BLaER1 treated with 17β-estradiol and CSF1 and Interleukin-3, amounts not matched to agents 10 nM and 100 nM (cell line): ENCODE results near the gene XKR8.

ENCODE experiments used
- H3K27ac ChIP-seq, 11 experiments: shearing (Covaris generic); formaldehyde crosslinking; 2 replicates each; pipeline ENCODE4 v1.8.1; 2022
- H3K27me3 ChIP-seq, 11 experiments: shearing (Covaris generic); formaldehyde crosslinking; 2 replicates each; pipeline ENCODE4 v1.8.1; 2022
- H3K36me3 ChIP-seq, 11 experiments: shearing (Covaris generic); formaldehyde crosslinking; 2 replicates each; pipeline ENCODE4 v1.8.1; 2022
- H3K4me1 ChIP-seq, 10 experiments: shearing (Covaris generic); formaldehyde crosslinking; 2 replicates each; pipeline ENCODE4 v1.8.1; 2022
- H3K4me2 ChIP-seq, 11 experiments: shearing (Covaris generic); formaldehyde crosslinking; 2 replicates each; pipeline ENCODE4 v1.8.1; 2022
- H3K4me3 ChIP-seq, 10 experiments: shearing (Covaris generic); formaldehyde crosslinking; 2 replicates each; pipeline ENCODE4 v1.8.1; 2022
- H3K9ac ChIP-seq, 11 experiments: shearing (Covaris generic); formaldehyde crosslinking; 2 replicates each; pipeline ENCODE4 v1.8.1; 2022
- H3K9me3 ChIP-seq, 11 experiments: shearing (Covaris generic); formaldehyde crosslinking; replicated peaks in 1 of 11; 2 replicates each; pipeline ENCODE4 v1.8.1; 2022
- H4K20me1 ChIP-seq, 11 experiments: shearing (Covaris generic); formaldehyde crosslinking; 2 replicates each; pipeline ENCODE4 v1.8.1; 2022
- Cebpa-rat ChIP-seq, 11 experiments: shearing (Covaris generic); IDR thresholded peaks; 2 replicates each; pipeline ENCODE4 v1.8.1; 2022

Gene XKR8

DNA sequence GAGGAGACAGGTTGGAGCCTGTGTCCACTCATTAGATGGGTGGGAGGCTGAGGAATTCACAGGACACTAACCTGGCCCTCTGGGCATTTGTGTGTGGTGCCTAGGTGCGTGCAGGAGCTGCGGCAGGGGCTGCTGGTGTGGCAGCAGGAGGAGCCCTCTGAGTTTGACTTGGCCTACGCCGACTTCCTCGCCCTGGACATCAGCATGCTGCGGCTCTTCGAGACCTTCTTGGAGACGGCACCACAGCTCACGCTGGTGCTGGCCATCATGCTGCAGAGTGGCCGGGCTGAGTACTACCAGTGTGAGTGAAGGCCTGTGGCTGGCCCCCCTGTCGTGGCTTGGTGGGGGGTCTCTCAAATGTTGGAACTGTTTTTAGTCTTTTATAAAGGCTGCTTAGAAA is 3.6 kb downstream of the XKR8 start:
- Histone ChIP-seq H3K36me3 (peaks cover 44 to 62% (median 54%) of the 10 kb centered on the region in 11 experiments), H3K4me3 (no peak overlapping the region), H3K9me3 (no peaks in the 10 kb centered on the region), H3K9ac (no peak overlapping the region), H3K27ac (no peak overlapping the region), H4K20me1 (peaks cover 0 to 63% (median 8%) of the 10 kb centered on the region in 11 experiments; a peak in 11 of 22 replicates), H3K4me2 (no peak overlapping the region), H3K4me1 (peaks cover 30 to 43% (median 35%) of the 10 kb centered on the region in 10 experiments), H3K27me3 (no peaks in the 10 kb centered on the region)
- no peak for TF ChIP-seq Cebpa-rat (IDR thresholded peaks at IDR 0.05)

DNA sequence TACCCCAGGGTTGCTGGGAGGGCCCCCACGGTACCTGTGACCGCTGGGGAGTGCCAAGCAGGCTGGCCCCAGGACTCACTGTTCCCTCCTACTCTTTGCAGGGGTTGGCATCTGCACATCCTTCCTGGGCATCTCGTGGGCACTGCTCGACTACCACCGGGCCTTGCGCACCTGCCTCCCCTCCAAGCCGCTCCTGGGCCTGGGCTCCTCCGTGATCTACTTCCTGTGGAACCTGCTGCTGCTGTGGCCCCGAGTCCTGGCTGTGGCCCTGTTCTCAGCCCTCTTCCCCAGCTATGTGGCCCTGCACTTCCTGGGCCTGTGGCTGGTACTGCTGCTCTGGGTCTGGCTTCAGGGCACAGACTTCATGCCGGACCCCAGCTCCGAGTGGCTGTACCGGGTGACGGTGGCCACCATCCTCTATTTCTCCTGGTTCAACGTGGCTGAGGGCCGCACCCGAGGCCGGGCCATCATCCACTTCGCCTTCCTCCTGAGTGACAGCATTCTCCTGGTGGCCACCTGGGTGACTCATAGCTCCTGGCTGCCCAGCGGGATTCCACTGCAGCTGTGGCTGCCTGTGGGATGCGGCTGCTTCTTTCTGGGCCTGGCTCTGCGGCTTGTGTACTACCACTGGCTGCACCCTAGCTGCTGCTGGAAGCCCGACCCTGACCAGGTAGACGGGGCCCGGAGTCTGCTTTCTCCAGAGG is 6.8 kb downstream of the XKR8 start:
- no peak overlapping the region for H3K9ac ChIP-seq
- H3K4me3 ChIP-seq, result no peak overlapping the region
- peaks cover 3 to 42% (median 14%) of the 10 kb centered on the region in 10 experiments; a peak in 19 of 20 replicates for H3K4me1 ChIP-seq
- H3K27ac ChIP-seq, result no peak overlapping the region
- H3K36me3 ChIP-seq, result peaks cover 51 to 80% (median 68%) of the 10 kb centered on the region in 11 experiments
- peaks cover 0 to 53% (median 9%) of the 10 kb centered on the region in 11 experiments; a peak in 9 of 22 replicates for H4K20me1 ChIP-seq
- H3K4me2 ChIP-seq, result no peak overlapping the region
- no peak for TF ChIP-seq Cebpa-rat (IDR thresholded peaks at IDR 0.05)
- H3K27me3 ChIP-seq, result no peaks in the 10 kb centered on the region
- no peaks in the 10 kb centered on the region for H3K9me3 ChIP-seq

- no peak overlapping the region for H3K9ac ChIP-seq
- H4K20me1 ChIP-seq, result peaks cover 0 to 45% (median 3%) of the 10 kb centered on the region in 11 experiments; a peak in 7 of 22 replicates
- no peak overlapping the region for H3K4me2 ChIP-seq
- H3K36me3 ChIP-seq, result peaks cover 53 to 86% (median 74%) of the 10 kb centered on the region in 11 experiments
- peaks cover 0 to 34% (median 7%) of the 10 kb centered on the region in 10 experiments; a peak in 9 of 20 replicates for H3K4me1 ChIP-seq
- H3K27ac ChIP-seq, result no peak overlapping the region
- no peaks in the 10 kb centered on the region for H3K9me3 ChIP-seq
- H3K27me3 ChIP-seq, result no peaks in the 10 kb centered on the region
- no peak overlapping the region for H3K4me3 ChIP-seq
- no peak for TF ChIP-seq Cebpa-rat (IDR thresholded peaks at IDR 0.05)
Observed at GRCh38 chr1:27967106-27967883, 7.5 kb downstream of the XKR8 start.

- no peak overlapping the region; a peak in 1 of 22 replicates for H3K27ac ChIP-seq
- no peaks in the 10 kb centered on the region for H3K27me3 ChIP-seq
- peaks cover 0 to 39% (median 0%) of the 10 kb centered on the region in 11 experiments; a peak in 6 of 22 replicates for H4K20me1 ChIP-seq
- H3K4me3 ChIP-seq, result no peak overlapping the region
- TF ChIP-seq Cebpa-rat (IDR thresholded peaks at IDR 0.05), result no peak
- H3K36me3 ChIP-seq, result peaks cover 60 to 87% (median 80%) of the 10 kb centered on the region in 11 experiments
- H3K9ac ChIP-seq, result no peak overlapping the region
- H3K4me2 ChIP-seq, result no peak overlapping the region
- no peaks in the 10 kb centered on the region for H3K9me3 ChIP-seq
- H3K4me1 ChIP-seq, result peaks cover 0 to 30% (median 5%) of the 10 kb centered on the region in 10 experiments; a peak in 9 of 20 replicates
Observed at GRCh38 chr1:27967884-27968466, 8.2 kb downstream of the XKR8 start.

DNA sequence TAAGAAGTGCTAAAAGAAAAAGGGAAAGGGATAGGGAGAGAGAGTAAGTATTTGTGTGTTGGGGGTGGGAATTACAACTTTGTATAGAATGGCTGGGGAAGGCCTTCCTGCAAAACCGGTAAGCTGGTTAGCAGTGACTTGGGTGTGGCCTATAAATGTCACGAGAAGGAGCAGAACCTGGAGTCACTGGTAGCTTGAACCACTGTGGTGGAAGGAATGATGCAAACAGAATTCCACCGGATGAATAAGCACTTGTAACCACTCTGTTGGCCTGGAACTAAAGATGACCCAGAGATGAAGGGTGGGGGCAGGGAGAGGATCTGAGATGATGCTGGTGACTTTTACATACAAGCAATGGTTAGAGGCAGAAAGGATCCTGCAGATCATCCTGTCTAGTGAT is 8.9 kb downstream of the XKR8 start:
- Histone ChIP-seq H3K4me2 (no peak overlapping the region), H3K9me3 (no peaks in the 10 kb centered on the region), H4K20me1 (peaks cover 0 to 33% (median 0%) of the 10 kb centered on the region in 11 experiments; a peak in 2 of 22 replicates), H3K4me3 (no peak overlapping the region), H3K27ac (no peak overlapping the region), H3K4me1 (peaks cover 0 to 30% (median 5%) of the 10 kb centered on the region in 10 experiments; a peak in 9 of 20 replicates), H3K36me3 (peaks cover 62 to 86% (median 81%) of the 10 kb centered on the region in 11 experiments), H3K9ac (no peak overlapping the region), H3K27me3 (no peaks in the 10 kb centered on the region)
- TF ChIP-seq Cebpa-rat (IDR thresholded peaks at IDR 0.05), result no peak

GRCh38 chr1:27970401-27970800 is 10.6 kb downstream of the XKR8 start:
- Histone ChIP-seq H3K9me3 (no peaks in the 10 kb centered on the region), H3K4me3 (no peak overlapping the region), H3K9ac (no peak overlapping the region), H3K27ac (no peak overlapping the region), H4K20me1 (peaks cover 0 to 23% (median 0%) of the 10 kb centered on the region in 11 experiments; a peak in 2 of 22 replicates), H3K4me2 (0 out of 22 replicates have a peak overlapping the region, but pooled peaks of 1 of the 11 experiments have one; percentile 1), H3K36me3 (peaks cover 58 to 86% (median 76%) of the 10 kb centered on the region in 11 experiments), H3K27me3 (no peaks in the 10 kb centered on the region), H3K4me1 (peaks cover 0 to 30% (median 5%) of the 10 kb centered on the region in 10 experiments; a peak in 9 of 20 replicates)
- no peak for TF ChIP-seq Cebpa-rat (IDR thresholded peaks at IDR 0.05)

DNA sequence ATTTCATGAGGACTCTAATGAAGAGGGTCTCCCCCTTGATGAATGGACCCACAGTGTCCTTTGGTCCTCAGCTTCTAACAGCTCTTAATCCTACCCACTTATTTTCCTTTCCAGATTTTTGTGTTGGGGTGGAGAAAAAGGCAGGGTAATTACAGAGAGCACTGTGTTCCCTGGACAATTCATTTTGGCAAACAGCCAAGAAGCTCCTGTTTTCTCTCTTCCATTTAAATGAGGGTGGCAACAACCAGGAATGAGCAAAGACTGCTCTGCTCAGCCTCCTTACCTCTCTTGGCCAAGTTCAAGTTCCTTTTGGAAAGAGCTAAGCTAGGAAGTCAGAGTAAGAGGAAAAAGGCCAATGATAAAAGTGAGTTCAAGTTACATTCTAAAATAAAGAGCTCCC is 11.9 kb downstream of the XKR8 start:
- H3K36me3 ChIP-seq, result peaks cover 56 to 86% (median 77%) of the 10 kb centered on the region in 11 experiments
- H3K27ac ChIP-seq, result no peak overlapping the region
- peaks cover 0 to 11% (median 0%) of the 10 kb centered on the region in 11 experiments; a peak in 2 of 22 replicates for H4K20me1 ChIP-seq

DNA sequence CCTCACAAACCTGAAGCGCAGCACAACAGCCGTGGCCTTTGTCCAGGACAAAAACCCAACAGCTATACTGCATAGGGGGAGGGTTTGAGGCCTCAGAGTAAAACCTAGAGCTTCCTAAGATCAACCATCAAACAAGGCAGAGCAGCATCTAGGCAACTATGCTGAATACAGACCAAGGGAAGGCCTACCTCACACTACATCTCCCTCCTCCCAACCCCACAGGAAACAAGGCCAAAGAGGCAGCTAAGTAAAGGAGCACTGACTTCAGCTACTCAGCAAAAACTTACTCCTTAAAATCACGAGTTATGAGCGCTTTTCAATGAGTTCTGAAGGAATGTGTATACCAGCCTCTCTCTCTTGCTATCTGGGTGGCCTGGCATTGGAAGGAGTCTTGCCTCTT is 12.4 kb downstream of the XKR8 start:
- no peak overlapping the region for H3K4me3 ChIP-seq
- no peaks in the 10 kb centered on the region for H3K9me3 ChIP-seq
- no peaks in the 10 kb centered on the region for H3K27me3 ChIP-seq
- no peak overlapping the region for H3K9ac ChIP-seq
- no peak overlapping the region for H3K4me2 ChIP-seq
- TF ChIP-seq Cebpa-rat (IDR thresholded peaks at IDR 0.05), result no peak
- peaks cover 0 to 7% (median 0%) of the 10 kb centered on the region in 11 experiments; a peak in 2 of 22 replicates for H4K20me1 ChIP-seq
- peaks cover 0 to 30% (median 5%) of the 10 kb centered on the region in 10 experiments; a peak in 9 of 20 replicates for H3K4me1 ChIP-seq
- peaks cover 56 to 86% (median 77%) of the 10 kb centered on the region in 11 experiments for H3K36me3 ChIP-seq
- no peak overlapping the region for H3K27ac ChIP-seq

More for the DNA sequence above, 11.9 kb downstream of the XKR8 start:
- Histone ChIP-seq H3K4me3 (no peak overlapping the region), H3K9me3 (no peaks in the 10 kb centered on the region), H3K4me1 (peaks cover 0 to 30% (median 5%) of the 10 kb centered on the region in 10 experiments; a peak in 9 of 20 replicates), H3K4me2 (no peak overlapping the region), H3K27me3 (no peaks in the 10 kb centered on the region), H3K9ac (no peak overlapping the region)
- TF ChIP-seq Cebpa-rat (IDR thresholded peaks at IDR 0.05), result no peak
